ENCODE results near the gene GAB2. TPM values are rescaled to one million over a fixed set of nuclear protein-coding genes. Genes with fewer than 3 reads are reported as not detected.

Gene GAB2
- polyA plus RNA-seq, 4 donors: 16.4 to 26.1 (median 18.2) TPM

GRCh38 chr11:78213526-78214330 lies 203.9 kb downstream of the GAB2 start:
- DNase-seq (ENCODE audit: low read depth in 4 of 4, low spot score in 3 of 4): no peak

- DNase-seq (ENCODE audit: low read depth in 4 of 4, low spot score in 3 of 4): no peak
Observed at GRCh38 chr11:78212586-78213371, 204.8 kb downstream of the GAB2 start.

GRCh38 chr11:78211565-78211964 lies 206.1 kb downstream of the GAB2 start:
- DNase-seq (ENCODE audit: low read depth in 4 of 4, low spot score in 3 of 4): no peak

- no peak for DNase-seq (ENCODE audit: low read depth in 4 of 4, low spot score in 3 of 4)
Observed at GRCh38 chr11:78210000-78210608, 207.5 kb downstream of the GAB2 start.

GRCh38 chr11:78209478-78209877 lies 208.1 kb downstream of the GAB2 start:
- no peak for DNase-seq (ENCODE audit: low read depth in 4 of 4, low spot score in 3 of 4)

GRCh38 chr11:78208257-78209165 lies 209.1 kb downstream of the GAB2 start:
- DNase-seq (ENCODE audit: low read depth in 4 of 4, low spot score in 3 of 4): no peak

GRCh38 chr11:78207532-78208256 lies 209.9 kb downstream of the GAB2 start:
- no peak for DNase-seq (ENCODE audit: low read depth in 4 of 4, low spot score in 3 of 4)

- DNase-seq (ENCODE audit: low read depth in 4 of 4, low spot score in 3 of 4): no peak
Observed at GRCh38 chr11:78205691-78206090, 211.9 kb downstream of the GAB2 start.

GRCh38 chr11:78205256-78205655 lies 212.4 kb downstream of the GAB2 start:
- DNase-seq (ENCODE audit: low read depth in 4 of 4, low spot score in 3 of 4): no peak

- no peak for DNase-seq (ENCODE audit: low read depth in 4 of 4, low spot score in 3 of 4)
Observed at GRCh38 chr11:78203184-78203583, 214.4 kb downstream of the GAB2 start.

GRCh38 chr11:78202733-78203167 lies 214.9 kb downstream of the GAB2 start:
- no peak for DNase-seq (ENCODE audit: low read depth in 4 of 4, low spot score in 3 of 4)

- no peak for DNase-seq (ENCODE audit: low read depth in 4 of 4, low spot score in 3 of 4)
Observed at GRCh38 chr11:78201096-78201818, 216.4 kb downstream of the GAB2 start.

GRCh38 chr11:78200553-78200952 lies 217.1 kb downstream of the GAB2 start:
- no peak for DNase-seq (ENCODE audit: low read depth in 4 of 4, low spot score in 3 of 4)

- DNase-seq (ENCODE audit: low read depth in 4 of 4, low spot score in 3 of 4): no peak
Observed at GRCh38 chr11:78200061-78200460, 217.6 kb downstream of the GAB2 start.

- DNase-seq (ENCODE audit: low read depth in 4 of 4, low spot score in 3 of 4): no peak
Observed at GRCh38 chr11:78199653-78200015, 218.0 kb downstream of the GAB2 start.

GRCh38 chr11:78199015-78199652 lies 218.5 kb downstream of the GAB2 start:
- DNase-seq (ENCODE audit: low read depth in 4 of 4, low spot score in 3 of 4): no peak

- no peak for DNase-seq (ENCODE audit: low read depth in 4 of 4, low spot score in 3 of 4)
Observed at GRCh38 chr11:78197816-78198215, 219.8 kb downstream of the GAB2 start.

- no peak for DNase-seq (ENCODE audit: low read depth in 4 of 4, low spot score in 3 of 4)
Observed at GRCh38 chr11:78196661-78197091, 220.9 kb downstream of the GAB2 start.
